Activated CD8-positive, alpha-beta memory T cell treated with anti-CD3 and anti-CD28 coated beads, Interleukin-2, amount 10 ng/mL, durations not matched to agents 7 days and 5 days (primary cell): Measurements from ENCODE around the gene SULT1A1. TPM values are rescaled to one million over a fixed set of nuclear protein-coding genes. Genes with fewer than 3 reads are reported as not detected.
"Not testable (repeated sequence)": the region's sequence is repeated elsewhere in the genome, so short reads cannot be mapped to it uniquely, and the experiment has no call there.

Experiments
- ATAC-seq: fragments of 150-1000 bp; cut with Tn5 transposase; one replicate; pipeline ENCODE4 v1.10.0; 2021; ENCODE audit warnings: moderate library complexity
- CTCF ChIA-PET: fragments of 350-600 bp; sonication (Branson Sonifier 250); formaldehyde crosslinking; loops from one replicate; lab custom pipeline; 2021; ENCODE audit warnings: antibody characterized with exemption; lab: Charles Lee
- DNase-seq: peaks from one replicate; pipeline ENCODE4 v3.0.0-alpha.2; 2020
- H3K27ac Mint-ChIP-seq: one replicate; pipeline ENCODE4 v1.8.0; 2021; ENCODE audit warnings: mild to moderate bottlenecking, mixed read lengths
- H3K27me3 Mint-ChIP-seq: one replicate; pipeline ENCODE4 v1.8.0; 2021; ENCODE audit warnings: mixed read lengths
- H3K36me3 Mint-ChIP-seq: one replicate; pipeline ENCODE4 v1.8.0; 2021; ENCODE audit warnings: mild to moderate bottlenecking, mixed read lengths
- H3K4me1 Mint-ChIP-seq: one replicate; pipeline ENCODE4 v1.8.0; 2021; ENCODE audit warnings: mixed read lengths
- H3K4me3 Mint-ChIP-seq: one replicate; pipeline ENCODE4 v1.8.0; 2021; ENCODE audit warnings: mild to moderate bottlenecking, moderate library complexity, mixed read lengths
- H3K9me3 Mint-ChIP-seq: one replicate; pipeline ENCODE4 v1.8.0; 2022; ENCODE audit warnings: low read depth, mixed read lengths
- total RNA-seq, 2 experiments: library from RNA; stranded (reverse); gene quantifications; one replicate each; pipeline ENCODE4 v1.2.3, GENCODE V29; 2021

The SULT1A1 gene
- total RNA-seq, 2 experiments from 2014 or later = 13.5 to 14.1 TPM

- DNase-seq (no peak), ATAC-seq (no peak)
- Mint-ChIP-seq H3K4me3 (no peak overlapping the region), H3K36me3 (peaks cover 27% of the 10 kb centered on the region), H3K9me3 (peaks cover 11% of the 10 kb centered on the region), H3K27me3 (no peaks in the 10 kb centered on the region), H3K27ac (no peak overlapping the region), H3K4me1 (no peaks in the 10 kb centered on the region)
- CTCF ChIA-PET = no interaction called here
Measured at GRCh38 chr16:28569968-28570752, 39.7 kb downstream of the SULT1A1 start.

GRCh38 chr16:28569021-28569420 lies 40.8 kb downstream of the SULT1A1 start:
- Mint-ChIP-seq H3K4me3 (no peak overlapping the region), H3K4me1 (no peaks in the 10 kb centered on the region), H3K36me3 (peaks cover 31% of the 10 kb centered on the region), H3K27ac (no peak overlapping the region), H3K9me3 (peaks cover 11% of the 10 kb centered on the region), H3K27me3 (no peaks in the 10 kb centered on the region)
- DNase-seq (no peak), ATAC-seq (no peak)
- CTCF ChIA-PET = no interaction called here

GRCh38 chr16:28567292-28567691 lies 42.6 kb downstream of the SULT1A1 start:
- no peaks in the 10 kb centered on the region for H3K27me3 Mint-ChIP-seq
- H3K9me3 Mint-ChIP-seq = peaks cover 11% of the 10 kb centered on the region

GRCh38 chr16:28566233-28566925 lies 43.5 kb downstream of the SULT1A1 start:
- DNase-seq, ATAC-seq, H3K27me3 Mint-ChIP-seq, CTCF ChIA-PET, H3K4me3 Mint-ChIP-seq, H3K27ac Mint-ChIP-seq: not testable (repeated sequence)
- peaks cover 31% of the 10 kb centered on the region for H3K36me3 Mint-ChIP-seq
- H3K4me1 Mint-ChIP-seq = peaks cover 12% of the 10 kb centered on the region
- peaks cover 11% of the 10 kb centered on the region for H3K9me3 Mint-ChIP-seq

More at GRCh38 chr16:28567292-28567691, 42.6 kb downstream of the SULT1A1 start:
- ATAC-seq (no peak), DNase-seq (no peak)
- Mint-ChIP-seq H3K4me1 (peaks cover 8% of the 10 kb centered on the region), H3K4me3 (no peak overlapping the region), H3K36me3 (peaks cover 31% of the 10 kb centered on the region), H3K27ac (no peak overlapping the region)
- CTCF ChIA-PET = no interaction called here

GRCh38 chr16:28563218-28563617 lies 46.6 kb downstream of the SULT1A1 start:
- Mint-ChIP-seq H3K4me1 (peaks cover 21% of the 10 kb centered on the region), H3K27ac (no peak overlapping the region), H3K9me3 (peaks cover 11% of the 10 kb centered on the region), H3K36me3 (peaks cover 40% of the 10 kb centered on the region), H3K27me3 (no peaks in the 10 kb centered on the region), H3K4me3 (no peak overlapping the region)
- ATAC-seq (no peak), DNase-seq (no peak)
- CTCF ChIA-PET = no interaction called here

- Mint-ChIP-seq H3K4me1 (peaks cover 23% of the 10 kb centered on the region), H3K9me3 (peaks cover 6% of the 10 kb centered on the region), H3K4me3 (no peak overlapping the region), H3K36me3 (peaks cover 40% of the 10 kb centered on the region), H3K27ac (no peak overlapping the region), H3K27me3 (no peaks in the 10 kb centered on the region)
- no peak for ATAC-seq
- CTCF ChIA-PET = interaction anchor here (0.6 kb wide), 1 partner anchor 47 kb away, joined by 3 read pairs; no protein-coding TSS in a partner anchor
- no peak for DNase-seq
Measured at GRCh38 chr16:28562199-28562598, 47.6 kb downstream of the SULT1A1 start.

GRCh38 chr16:28561557-28562187 lies 48.2 kb downstream of the SULT1A1 start:
- Mint-ChIP-seq H3K9me3 (peaks cover 6% of the 10 kb centered on the region), H3K27me3 (no peaks in the 10 kb centered on the region), H3K27ac (no peak overlapping the region), H3K4me3 (no peak overlapping the region), H3K4me1 (peaks cover 23% of the 10 kb centered on the region), H3K36me3 (peaks cover 40% of the 10 kb centered on the region)
- DNase-seq (no peak), ATAC-seq (no peak)
- CTCF ChIA-PET = no interaction called here

GRCh38 chr16:28558456-28558855 lies 51.4 kb downstream of the SULT1A1 start:
- Mint-ChIP-seq H3K36me3 (peaks cover 28% of the 10 kb centered on the region), H3K4me1 (peaks cover 38% of the 10 kb centered on the region), H3K9me3 (no peaks in the 10 kb centered on the region), H3K27ac (no peak overlapping the region), H3K4me3 (no peak overlapping the region), H3K27me3 (no peaks in the 10 kb centered on the region)
- CTCF ChIA-PET = interaction anchor here (1.0 kb wide), 1 partner anchor 232 kb away, joined by 3 read pairs; no protein-coding TSS in a partner anchor
- ATAC-seq (no peak), DNase-seq (no peak)

- Mint-ChIP-seq H3K27me3 (no peaks in the 10 kb centered on the region), H3K4me1 (peaks cover 33% of the 10 kb centered on the region), H3K4me3 (no peak overlapping the region), H3K27ac (no peak overlapping the region), H3K9me3 (no peaks in the 10 kb centered on the region), H3K36me3 (peaks cover 28% of the 10 kb centered on the region)
- ATAC-seq (no peak), DNase-seq (no peak)
- CTCF ChIA-PET = no interaction called here
Measured at GRCh38 chr16:28556914-28557320, 52.9 kb downstream of the SULT1A1 start.

- Mint-ChIP-seq H3K9me3 (no peaks in the 10 kb centered on the region), H3K27me3 (no peaks in the 10 kb centered on the region), H3K4me3 (no peak overlapping the region), H3K36me3 (peaks cover 28% of the 10 kb centered on the region), H3K27ac (no peak overlapping the region), H3K4me1 (peaks cover 30% of the 10 kb centered on the region)
- ATAC-seq (no peak), DNase-seq (no peak)
- CTCF ChIA-PET = interaction anchor here (1.7 kb wide), 1 partner anchor 62 kb away, joined by 4 read pairs; no protein-coding TSS in a partner anchor
Measured at GRCh38 chr16:28555561-28555960, 54.3 kb downstream of the SULT1A1 start.

Other genes with a start within 250 kb of the SULT1A1 start
- 1 to 10 TPM; 2.0 to 4.6 TPM for gene NPIPB6, start 246.5 kb downstream of the SULT1A1 start, total RNA-seq
- 10 to 100 TPM; 58.1 to 69.0 TPM for gene EIF3CL, start 206.2 kb downstream of the SULT1A1 start, total RNA-seq
- not detected for gene NPIPB7, start 137.7 kb downstream of the SULT1A1 start, total RNA-seq
- 10 to 100 TPM; 46.1 to 54.6 TPM for gene CLN3, start 118.0 kb downstream of the SULT1A1 start, total RNA-seq
- 10 to 100 TPM; 25.5 to 28.0 TPM for gene APOBR, start 115.4 kb downstream of the SULT1A1 start, total RNA-seq
- gene IL27, start 103.2 kb downstream of the SULT1A1 start, total RNA-seq = not detected
- gene NUPR1, start 71.1 kb downstream of the SULT1A1 start, total RNA-seq = not detected
- 10 to 100 TPM; 36.4 to 39.9 TPM for gene SGF29, start 56.1 kb downstream of the SULT1A1 start, total RNA-seq
- gene SULT1A2, start 13.0 kb downstream of the SULT1A1 start, total RNA-seq = under 1 TPM in 1 of 2 experiments, not detected in 1; 0.20 TPM
- gene NPIPB8, start 28.0 kb upstream of the SULT1A1 start, total RNA-seq = 1 to 10 TPM; 1.0 to 1.5 TPM
- gene EIF3C, start 101.4 kb upstream of the SULT1A1 start, total RNA-seq = 100 to 1,000 TPM; 389 to 508 TPM
- gene NPIPB9, start 141.7 kb upstream of the SULT1A1 start, total RNA-seq = 1 to 10 TPM; 2.0 to 2.6 TPM
- 100 to 1,000 TPM; 295 to 301 TPM for gene ATXN2L, start 213.0 kb upstream of the SULT1A1 start, total RNA-seq
- gene TUFM, start 236.3 kb upstream of the SULT1A1 start, total RNA-seq = 100 to 1,000 TPM; 156 to 199 TPM